NOMO-1 treated with DMSO at 0.1 percent for 48 hours (cell line): ENCODE results near the gene ADARB1.

Experiments
- DNase-seq: peaks from one replicate; lab custom pipeline; 2025; ENCODE audit not compliant: unreplicated experiment; lab: John Stamatoyannopoulos, UW

Gene ADARB1

DNA sequence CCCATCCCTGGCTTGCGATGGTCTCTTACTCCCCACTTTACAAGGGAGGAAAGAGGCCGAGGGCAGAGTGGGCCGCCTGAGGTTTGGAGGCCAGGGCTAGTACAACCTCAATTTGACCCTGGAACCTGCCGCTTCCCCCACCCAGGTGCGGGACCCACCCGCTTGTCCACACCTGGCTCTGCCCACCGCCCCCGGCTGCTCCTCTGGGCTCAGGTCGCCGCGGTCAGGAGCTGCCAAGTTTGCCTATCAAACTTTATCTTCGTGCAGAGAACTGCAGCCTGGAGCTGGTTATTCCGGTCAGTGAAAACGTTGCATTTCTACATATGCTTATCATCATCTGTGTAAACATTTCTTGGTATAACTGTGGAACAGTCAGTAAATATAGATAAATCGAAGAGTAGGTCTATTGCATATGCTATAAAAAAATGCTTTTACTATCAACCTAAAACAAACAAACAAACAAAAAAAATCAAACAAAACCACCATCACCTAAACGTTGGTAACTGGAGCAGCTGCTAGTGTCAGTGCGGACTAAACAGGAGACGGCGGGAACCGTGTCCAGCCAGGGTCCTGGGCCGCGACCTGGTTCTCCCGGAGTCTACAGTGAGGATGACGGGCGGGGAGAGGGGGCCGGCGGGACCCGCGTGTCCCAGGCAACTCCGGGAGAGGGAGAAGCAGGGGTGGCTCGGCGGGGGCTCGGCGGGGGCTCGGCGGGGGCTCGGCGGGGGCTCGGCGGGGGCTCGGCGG, 906 bp upstream of the ADARB1 start:
- DNase-seq: no peak

GRCh38 chr21:45074818-45075595, 627 bp downstream of the ADARB1 start:
- no peak for DNase-seq

GRCh38 chr21:45075596-45076244, 1.3 kb downstream of the ADARB1 start:
- DNase-seq: peak; percentile 4

DNA sequence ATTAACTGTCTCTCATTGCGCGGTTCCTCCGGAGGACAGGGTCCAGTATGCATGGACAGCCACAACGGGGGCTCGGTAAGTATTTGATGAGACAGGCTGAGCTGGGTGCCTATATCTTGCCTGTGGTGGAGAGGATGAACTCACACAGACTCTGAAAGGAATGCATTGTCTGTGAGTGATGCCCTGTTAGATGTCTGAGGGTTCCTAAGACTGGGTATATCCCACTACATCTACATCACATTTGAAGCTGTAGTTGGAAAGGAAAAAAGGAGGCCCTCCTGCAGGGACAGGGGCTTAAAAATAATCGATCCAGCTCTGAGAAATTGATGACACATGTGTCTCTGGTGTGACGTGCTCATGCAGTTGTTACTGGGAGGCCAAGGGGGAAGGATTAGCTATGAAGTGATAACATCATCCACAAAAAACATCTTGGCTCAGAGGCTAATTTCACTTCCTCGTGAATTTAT, 1.9 kb downstream of the ADARB1 start:
- DNase-seq: peak; percentile 41

- DNase-seq: no peak
These were observed 4.0 kb downstream of the ADARB1 start for GRCh38 chr21:45078371-45078770.

DNA sequence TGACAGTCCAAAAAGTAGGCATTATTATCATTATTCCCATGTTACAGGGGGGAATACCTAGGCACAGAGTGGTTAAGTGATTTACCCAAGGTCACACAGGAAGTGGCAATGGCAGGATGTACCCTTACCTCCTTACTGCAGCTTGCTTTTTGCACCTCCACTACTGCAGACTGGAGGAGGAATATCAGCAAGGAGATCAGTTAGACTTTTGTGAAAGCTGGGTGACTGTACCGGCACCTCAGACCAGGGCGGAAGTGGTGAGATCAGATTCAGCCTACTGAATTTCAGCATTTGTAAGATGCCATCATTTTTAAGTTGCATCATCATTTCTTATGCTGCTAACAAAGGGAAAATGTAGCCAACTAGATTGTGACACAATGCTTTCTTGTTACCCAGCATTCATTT, 4.5 kb downstream of the ADARB1 start:
- DNase-seq: peak; percentile 87

GRCh38 chr21:45079351-45079750, 5.0 kb downstream of the ADARB1 start:
- DNase-seq: peak; percentile 38

DNA sequence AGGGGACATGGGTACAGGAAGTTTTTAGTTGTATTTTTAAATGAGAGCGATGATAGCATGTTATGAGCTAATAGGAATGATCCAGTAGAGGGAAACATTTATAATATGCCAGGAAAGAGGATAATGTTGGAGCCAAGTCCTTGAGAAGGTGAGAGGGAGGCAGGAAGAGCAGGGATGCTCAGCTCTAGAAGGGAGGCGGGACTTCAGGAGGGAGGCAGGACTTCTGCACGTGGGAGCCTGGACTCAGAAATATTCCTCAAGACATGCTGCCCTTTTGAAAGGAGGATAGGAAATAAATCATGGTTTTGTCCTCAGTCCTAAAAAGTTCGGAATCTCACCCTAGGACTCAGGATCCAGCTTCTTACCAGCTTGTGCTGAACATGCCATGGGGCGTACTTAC, 5.9 kb downstream of the ADARB1 start:
- no peak for DNase-seq

DNA sequence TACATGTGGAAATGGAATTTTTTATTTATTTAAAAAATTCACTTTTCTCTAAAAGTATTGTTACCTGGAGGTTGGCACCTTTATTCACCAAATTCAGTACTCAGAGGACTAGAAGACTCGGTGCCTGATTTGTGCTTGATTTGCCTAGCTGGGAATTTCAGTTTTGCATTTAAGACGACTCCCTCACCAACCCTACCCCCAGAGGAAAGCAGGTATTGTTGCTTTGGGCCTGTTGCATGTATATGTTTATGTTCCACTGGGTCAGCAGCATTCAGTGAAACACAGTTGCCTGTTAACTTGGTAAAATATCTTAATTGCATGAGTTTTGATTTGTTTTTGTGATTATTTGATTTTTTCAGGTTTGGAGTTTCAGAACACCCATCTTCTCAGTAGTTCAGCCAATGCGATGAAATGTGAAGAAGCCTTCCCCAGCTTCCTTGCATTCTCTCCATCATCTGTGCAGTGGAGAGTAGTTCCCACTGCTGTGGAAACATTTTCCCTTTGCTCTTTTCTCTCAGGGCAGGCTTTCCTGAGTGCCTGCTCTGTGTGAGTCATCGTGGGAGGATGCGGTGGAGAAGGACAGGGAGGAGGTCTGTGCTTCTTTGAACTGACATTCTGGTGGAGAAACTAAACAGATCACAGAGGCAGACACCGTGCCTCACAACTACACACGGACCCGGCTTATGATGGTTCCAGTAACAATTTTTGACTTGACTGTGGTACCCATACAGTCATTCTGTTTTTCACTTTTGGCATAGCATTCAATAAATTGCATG, 6.4 kb downstream of the ADARB1 start:
- DNase-seq: no peak

DNA sequence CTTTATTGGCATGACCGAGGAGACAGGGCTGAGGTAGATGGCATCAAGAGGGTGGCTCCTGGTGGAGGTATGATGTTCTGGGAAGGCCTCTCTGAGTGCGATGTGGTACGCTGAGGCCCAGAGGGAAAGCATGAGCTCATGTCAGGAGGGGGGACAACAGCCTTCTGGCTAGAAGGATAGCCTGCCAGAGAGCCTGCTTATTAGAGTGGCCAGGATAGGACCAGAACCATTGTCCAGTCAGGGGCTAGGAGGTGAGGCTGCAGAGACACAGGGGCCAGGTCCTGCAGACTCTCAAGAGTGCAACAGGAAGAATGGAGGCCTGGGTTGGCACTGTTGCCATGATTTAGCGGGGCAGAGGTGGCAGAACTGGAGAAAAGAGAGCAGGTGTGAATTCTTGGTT, 7.3 kb downstream of the ADARB1 start:
- DNase-seq: no peak

- no peak for DNase-seq
These were observed 8.4 kb downstream of the ADARB1 start for GRCh38 chr21:45082736-45083135.

- DNase-seq: no peak
These were observed 9.7 kb downstream of the ADARB1 start for GRCh38 chr21:45084121-45084520.

DNA sequence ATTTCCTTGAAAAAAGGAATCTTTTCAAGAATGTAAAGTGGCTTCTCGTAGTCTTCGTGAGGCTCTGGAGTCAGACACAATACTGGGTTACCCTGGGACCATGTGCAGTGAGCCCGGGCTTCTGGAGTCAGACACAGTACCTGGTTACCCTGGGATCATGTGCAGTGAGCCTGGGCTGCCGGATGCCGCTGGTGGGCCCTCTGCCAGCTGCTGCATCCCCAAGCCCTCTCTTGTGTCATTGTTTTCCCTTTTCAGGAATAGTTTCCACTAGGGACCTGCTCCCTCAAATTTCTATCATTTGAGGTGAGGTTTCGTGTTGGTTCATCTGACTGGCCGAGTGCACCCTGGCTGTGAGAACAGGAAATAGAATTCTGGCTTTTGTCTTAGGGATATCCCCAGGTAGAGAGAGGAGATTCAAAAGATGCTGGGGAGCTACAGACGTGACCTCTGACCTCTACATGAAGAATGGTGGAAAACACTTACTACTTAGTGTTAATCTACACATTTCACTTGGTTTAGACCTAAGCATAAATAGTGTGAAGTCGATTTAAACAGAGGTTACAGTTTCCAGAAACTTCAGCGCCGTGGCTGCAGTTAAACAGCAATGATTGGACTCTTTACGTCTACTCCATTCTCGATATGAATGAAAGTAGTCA, 10.6 kb downstream of the ADARB1 start:
- no peak for DNase-seq

DNA sequence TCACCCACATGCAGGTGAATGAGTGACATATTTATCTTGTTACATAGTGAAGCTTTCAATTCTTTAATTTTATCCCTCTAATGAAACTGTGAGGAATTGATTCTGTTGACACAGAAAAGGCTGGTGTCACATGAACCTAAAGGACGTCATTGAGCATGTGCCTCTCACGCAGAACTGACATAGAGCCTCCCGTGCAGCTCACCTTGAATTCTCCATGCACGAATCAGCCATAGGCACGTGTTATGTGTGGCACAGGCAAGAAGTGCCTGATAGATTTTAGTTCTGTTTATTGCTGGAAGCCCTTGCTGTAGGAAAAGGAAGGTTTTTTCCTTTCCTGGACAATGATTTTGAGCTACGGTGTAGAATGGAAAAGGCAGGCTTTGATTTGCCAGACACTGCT, 11.3 kb downstream of the ADARB1 start:
- no peak for DNase-seq

DNA sequence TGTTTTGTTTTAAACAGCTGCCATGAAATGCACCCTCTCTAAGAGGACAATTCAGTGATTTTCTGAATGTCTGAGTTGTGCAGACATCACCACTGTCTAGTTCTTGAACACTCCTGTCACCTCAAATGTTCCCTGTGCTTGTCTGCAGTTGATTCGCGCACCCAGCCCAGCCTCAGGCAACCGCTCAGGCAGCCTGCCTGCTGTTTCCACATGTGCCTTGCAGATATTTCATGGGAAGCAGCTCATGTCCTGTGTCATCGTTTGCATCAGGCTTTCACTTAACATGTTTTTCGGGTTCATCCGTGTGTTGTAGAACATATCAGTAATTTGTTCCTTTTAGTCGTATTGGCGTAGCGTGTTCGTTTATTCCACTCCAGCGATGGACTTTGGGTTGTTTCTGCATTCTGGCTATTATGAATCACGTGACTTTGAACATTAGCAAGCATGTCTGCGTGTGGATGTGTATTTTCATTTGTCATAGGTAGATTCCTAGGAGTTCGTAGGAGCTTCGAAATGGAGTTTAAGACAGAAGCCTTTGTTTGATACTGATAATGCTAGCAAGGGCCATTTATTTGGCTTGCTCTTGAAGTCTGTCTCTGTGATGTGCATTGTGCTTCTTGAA, 12.1 kb downstream of the ADARB1 start:
- DNase-seq: peak; percentile 45

DNA sequence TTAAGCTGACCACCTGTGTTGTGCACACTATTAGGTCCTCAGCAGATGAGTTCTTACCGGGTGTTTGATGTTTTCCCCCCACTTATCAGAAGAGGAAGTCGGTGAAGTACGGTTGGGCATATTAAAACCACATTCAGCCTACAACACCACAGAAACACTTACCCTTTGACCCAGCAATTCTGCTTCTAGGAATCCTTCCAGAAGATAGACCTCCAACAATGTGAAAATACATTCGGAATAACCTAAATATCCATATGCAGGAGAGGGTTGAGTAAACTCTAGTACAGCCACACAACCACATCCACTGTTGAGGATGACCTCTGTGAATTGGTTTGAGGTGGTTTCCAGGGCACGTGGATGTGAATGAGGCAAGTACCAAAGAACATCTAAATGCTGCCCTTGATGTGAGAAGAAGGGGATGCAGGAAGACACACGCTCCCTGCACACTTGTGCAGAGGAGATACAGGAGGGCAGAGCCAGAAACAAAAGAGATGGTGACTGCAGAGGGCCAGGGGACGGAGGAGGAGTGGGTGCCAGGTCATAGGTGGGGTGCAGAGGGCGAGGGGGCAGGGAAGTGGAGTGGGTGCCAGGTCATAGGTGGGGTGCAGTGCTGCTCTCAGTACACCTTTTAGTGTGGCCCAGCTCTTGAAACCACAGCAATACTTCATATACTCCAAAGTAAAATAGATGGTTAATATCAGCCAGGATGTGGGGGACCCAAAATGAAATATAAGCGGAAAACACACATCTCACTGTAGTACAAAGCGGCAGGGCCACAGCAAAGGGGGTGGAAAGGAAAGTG, 12.8 kb downstream of the ADARB1 start:
- DNase-seq: peak; percentile 72

- peak; percentile 7 for DNase-seq
These were observed 13.7 kb downstream of the ADARB1 start for GRCh38 chr21:45088116-45088515.

GRCh38 chr21:45088729-45089128, 14.3 kb downstream of the ADARB1 start:
- no peak for DNase-seq

DNA sequence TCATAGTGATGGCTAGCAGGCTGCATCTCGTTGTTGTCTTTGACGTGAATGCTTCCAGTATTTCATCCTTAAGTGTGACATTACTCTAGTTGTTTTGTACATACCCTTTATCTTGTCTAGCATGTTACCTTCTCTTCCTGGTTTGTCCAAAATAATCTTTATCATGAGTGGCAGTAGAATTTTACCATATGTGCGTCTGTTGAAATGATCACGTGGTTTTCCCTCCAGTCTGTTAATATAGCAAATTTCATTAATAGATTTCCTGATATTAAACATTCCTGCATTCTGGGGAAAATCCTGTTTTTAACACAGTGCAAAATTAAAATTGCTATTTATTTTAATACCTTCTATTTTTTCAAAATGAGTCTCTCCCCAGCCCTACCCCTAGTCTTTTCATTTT, 15.6 kb downstream of the ADARB1 start:
- no peak for DNase-seq
